Superior temporal gyrus (tissue), 1 donor: ENCODE data around the gene USP2.
"Not testable (repeated sequence)": the region's sequence is repeated elsewhere in the genome, so short reads cannot be mapped to it uniquely, and the experiment has no call there.

Source experiments
- DNase-seq: peaks from one replicate; pipeline ENCODE4 v3.0.0-alpha.2; 2016; ENCODE audit errors: extremely low spot score

The USP2 gene

DNA sequence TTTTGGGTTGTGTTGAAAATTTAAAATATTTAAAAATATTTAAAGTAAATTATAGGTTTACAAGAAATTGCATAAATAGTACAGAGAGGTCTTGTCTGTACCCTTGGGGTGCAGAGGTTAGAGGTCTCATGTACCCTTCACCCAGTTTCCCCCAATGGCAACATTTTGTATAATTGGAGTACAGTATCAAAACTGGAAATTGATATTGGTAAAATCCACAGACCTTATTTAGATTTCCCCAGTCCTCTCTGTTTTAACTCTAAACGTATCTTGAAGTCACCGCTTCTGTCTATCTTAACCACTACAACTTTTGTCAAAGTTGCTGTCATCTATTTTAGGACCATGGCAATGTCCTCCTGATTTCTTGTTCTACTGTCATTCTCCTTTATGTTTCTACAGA is 30.6 kb upstream of the USP2 start:
- no peak for DNase-seq

DNA sequence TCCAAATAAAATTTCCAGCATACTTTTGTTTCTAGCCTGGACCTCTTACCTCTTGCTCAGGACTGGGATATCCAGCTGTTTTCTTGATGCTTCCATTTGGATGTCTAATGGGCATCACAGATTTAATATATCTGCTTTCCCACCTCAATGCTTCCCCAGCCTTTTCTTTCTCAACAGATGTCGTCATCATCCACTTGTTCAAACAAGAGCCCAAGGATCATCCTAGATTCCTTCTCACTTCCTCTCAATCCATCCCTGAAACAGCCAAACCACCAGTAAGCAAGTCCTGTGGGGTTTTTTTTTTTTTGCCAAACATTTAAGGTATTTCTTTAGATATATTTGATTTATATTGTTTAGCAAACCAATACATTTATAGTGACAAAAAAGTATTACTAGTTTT is 29.0 kb upstream of the USP2 start:
- DNase-seq = no peak

DNA sequence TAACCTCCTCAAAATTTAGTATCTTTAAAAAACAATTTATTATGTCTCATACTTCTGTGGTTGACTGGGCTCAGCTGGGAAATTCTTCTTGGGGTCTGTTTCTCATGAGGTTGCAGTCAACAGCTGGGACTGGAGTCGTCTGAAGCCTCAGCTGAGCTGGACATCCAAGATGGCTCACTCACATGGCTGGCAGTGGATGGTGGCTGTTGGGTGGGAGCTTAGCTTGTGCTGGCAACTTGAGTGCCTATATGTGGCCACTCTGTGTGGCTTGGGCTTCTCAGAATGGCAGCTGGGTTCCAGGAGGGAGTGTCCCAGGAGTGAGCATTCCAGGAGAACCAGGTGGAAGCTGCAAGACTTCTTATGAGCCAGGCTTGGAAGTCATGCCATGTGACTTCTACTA is 28.2 kb upstream of the USP2 start:
- DNase-seq = no peak

DNA sequence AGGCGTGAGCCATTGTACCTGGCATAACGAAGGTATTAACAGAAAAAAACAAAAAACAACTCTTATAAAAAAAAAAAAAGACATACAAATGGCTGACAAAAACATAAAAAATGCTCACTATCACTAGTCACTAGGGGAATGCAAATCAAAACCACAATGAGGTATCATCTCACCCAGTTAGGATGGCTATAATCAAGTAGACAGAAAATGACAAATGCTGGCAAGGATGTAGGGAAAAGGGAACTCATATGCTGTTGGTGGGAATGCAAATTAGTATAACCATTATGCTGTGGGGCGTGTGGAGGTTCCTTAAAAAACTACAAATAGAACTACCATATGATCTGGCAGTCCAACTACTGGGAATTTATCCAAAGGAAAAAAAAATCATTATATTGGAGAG is 24.5 kb upstream of the USP2 start:
- no peak for DNase-seq

DNA sequence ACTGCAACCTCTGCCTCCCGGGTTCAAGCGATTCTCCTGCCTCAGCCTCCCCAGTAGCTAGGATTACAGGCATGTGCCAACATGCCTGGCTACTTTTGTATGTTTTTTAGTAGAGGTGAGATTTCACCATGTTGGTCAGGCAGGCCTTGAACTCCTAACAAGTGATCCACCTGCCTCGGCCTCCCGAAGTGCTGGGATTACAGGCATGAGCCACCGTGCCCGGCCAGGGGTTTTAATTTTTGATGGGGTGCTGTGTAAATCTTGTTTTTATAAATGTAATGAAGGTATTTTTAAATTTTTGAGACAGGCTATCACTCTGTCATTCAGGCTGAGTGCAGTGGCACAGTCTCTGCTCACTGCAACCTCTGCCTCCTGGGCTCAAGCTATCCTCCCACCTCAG is 24.0 kb upstream of the USP2 start:
- DNase-seq = not testable (repeated sequence)

DNA sequence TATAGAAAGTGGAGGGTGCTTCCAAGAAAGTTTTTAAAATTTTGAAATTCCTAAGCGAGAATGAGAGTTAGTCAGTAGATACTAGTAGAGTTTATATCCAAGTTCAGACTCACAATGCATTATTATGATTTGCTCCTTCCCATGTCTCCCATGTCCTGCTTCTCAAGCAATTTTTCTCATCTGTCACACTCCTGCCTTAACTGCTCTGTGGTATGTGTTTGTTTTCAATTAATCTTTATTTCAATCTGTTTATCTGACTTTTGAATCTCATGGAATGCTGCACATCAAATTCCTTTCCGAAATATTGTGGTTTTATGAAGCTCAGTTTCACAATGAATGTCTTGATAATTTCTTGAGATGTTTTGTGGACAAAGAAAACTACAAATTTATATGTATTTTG is 23.4 kb upstream of the USP2 start:
- DNase-seq = no peak

DNA sequence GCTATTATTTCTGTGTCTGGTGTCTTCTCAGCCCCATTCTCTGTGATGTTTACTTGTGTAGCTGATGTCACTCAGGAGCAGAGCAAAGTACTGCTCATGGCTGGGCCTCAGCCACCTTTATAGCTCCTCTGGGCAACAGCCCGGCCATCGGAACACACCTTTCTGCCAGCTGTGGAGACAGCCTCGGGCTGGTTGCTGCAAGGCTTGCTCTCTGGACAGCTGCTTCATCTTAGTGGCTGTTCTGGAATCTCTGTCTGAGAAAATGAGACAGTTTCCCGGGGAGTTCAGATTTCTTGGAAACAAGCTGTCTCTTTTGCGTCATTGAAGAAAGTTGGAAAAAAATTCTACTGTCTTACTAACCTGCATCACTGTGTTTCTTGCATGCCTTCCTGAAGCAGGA is 21.5 kb upstream of the USP2 start:
- no peak for DNase-seq

DNA sequence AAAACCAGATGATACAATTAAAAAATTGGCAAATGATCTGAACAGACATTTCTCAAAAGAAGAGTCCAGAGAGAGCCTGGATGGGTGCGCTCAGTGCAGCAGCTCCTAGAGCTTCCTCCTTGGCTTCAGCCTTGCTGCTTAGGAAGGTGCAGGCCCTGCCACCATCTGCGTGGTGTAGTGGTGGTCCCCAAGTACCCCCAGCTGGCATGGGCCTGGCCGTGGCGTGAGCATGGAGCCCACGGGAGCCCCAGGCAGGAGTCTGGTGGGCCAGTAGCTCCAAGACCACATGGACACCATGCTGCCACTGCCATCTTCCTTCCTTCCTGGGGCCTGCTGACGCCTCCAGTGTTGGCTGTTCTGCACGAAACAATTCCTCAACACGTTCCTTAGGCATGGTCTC is 21.0 kb upstream of the USP2 start:
- DNase-seq = no peak

DNA sequence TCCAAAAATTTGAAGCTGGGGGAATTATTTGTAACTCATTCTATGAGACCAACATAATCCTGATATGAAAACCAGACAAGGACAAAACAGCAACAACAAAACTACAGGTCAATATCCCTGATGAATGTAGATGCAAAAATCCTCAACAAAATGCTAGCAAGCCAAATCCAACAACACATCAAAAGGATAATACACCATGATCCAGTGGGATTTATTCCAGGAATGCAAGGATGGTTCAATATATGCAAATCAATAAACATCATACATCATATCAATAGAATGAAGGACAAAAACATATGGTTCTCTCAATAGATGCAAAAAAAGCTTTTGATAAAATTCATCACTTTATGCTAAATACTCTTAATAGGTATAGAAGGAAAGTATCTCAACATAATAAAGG is 19.4 kb upstream of the USP2 start:
- DNase-seq = no peak

DNA sequence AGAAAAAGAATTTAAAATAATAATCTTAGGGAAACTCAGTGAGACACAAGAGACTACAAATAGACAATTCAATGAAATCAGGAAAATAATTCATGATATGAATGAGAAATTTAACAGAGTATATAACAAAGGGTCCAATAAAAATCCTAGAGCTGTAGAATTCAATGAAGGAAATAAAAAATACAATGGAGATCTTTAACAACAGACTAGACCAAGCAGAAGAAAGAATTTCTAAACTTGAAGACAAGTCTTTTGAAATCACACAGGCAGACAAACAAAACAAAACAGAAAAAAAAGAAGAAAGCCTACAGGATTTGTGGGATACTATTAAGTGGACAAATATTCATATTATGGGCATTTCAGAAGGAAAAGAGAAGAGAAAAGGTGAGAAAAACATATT is 16.2 kb upstream of the USP2 start:
- no peak for DNase-seq

DNA sequence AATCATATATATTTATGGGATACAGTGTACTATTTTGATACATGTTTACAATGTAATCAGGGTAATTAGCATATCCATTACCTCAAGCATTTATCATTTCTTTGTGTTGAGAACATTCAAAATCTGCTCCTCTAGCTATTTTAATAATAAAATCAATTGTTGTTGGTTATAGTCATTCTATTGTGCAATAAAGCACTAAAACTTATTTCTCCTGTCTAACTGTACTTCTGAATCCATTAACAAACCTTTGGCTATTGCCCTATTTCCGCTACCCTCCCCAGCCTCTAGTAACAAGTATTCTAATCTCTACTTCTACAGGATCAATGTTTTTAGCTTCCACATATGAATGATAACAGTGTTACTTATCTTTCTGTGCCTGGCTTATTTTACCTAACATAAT is 15.3 kb upstream of the USP2 start:
- DNase-seq = no peak

DNA sequence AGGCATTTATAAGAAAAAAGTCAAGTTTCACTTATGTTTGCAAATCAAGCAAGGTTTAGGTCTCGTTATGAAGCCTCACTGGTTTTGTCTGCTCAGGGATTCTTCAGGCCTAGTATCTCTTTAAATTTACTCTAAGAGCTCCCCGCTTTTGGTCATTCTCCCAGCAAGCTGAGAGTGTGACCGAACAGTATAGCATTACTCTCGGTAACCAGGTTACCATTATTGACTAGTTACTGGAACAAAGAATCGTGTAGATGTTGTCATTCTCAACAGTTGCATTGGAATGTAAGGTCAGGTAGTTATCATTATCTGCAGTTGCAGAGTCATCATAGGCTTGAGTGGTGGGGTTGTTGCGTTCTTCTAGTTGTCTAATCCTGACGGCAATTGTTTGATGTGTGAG is 9.8 kb upstream of the USP2 start:
- DNase-seq = no peak

DNA sequence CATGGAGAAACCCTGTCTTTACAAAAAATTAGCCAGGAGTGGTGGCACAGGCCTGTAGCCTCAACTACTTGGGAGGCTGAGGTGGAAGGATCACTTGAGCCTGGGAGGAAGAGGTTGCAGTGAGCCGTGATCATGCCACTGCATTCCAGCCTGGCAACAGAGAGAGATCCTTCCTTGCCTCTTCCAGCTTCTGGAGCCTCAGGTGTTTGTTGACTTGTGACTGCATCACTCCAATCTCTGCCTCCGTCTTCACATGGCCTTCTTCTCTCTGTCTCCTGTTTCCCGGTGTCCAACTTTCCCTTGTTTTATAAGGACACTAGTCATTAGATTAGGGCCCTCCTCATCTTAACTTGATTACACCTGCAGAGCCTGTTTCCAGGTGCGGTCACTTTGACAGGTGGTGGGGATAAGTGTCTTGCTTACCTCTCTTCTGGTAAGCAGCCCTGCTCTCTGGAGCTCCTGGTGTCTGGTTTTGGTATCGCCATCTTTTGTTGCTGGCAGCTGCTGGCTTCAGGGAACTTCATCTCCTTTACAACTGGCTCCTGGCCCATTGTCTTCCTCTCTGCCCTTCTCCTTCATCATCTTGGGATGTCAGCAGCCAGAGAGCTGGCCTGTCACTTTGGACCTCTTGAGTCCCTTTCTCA is 8.2 kb upstream of the USP2 start:
- DNase-seq = no peak

DNA sequence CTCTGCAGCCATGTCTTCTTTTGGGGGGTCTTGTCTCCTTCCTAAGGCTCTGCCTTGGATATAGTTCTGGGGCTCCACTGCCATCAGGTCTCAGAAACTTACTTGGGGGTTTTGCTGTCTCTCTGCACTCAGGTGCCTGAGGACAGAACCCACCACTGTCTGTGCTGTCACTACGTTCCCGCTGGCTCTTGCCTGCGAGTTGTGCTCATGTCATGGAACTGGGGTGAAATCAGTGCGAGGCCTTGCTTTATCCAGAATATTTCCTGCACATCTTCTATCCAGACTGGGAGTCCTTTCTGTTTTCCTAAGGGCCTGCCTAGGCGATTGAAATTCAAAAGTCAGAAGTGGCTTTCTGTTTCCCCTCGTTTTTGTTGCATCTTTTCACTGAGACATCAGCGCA is 6.6 kb upstream of the USP2 start:
- DNase-seq = no peak

DNA sequence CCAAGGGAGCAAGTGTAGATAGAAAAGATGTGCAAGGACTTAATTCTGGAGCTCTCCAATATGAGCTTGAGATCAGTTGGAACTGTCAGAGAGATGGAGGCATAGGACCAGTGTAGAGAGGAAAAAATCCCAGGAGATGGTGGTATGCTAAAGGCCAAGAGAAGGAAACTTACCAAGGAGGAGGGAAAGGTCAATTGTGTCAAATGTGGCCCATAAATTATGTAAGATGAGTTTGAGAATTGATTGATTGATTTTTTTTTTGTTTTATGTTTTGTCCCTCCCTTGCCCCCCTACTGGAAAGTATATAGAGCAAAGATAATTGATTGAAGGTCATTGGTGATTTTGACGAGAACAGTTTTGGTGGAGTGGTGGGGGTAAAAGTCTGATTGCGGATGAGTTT is 2.8 kb upstream of the USP2 start:
- no peak for DNase-seq

DNA sequence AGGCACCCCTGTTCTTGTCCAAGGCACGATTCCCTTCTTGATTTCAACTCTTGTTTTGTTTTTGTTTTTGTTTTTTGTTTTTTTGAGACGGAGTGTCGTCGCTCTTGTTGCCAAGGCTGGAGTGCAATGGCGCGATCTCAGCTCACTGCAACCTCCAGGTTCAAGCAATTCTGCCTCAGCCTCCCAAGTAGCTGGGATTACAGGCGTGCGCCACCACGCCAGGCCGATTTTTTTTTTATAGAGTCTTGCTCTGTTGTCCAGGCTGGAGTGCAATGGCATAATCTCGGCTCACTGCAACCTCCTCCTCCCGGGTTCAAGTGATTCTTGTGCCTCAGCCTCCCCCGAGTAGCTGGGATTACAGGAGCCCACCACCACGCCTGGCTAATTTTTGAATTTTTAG is 1.0 kb upstream of the USP2 start:
- DNase-seq = not testable (repeated sequence)

DNA sequence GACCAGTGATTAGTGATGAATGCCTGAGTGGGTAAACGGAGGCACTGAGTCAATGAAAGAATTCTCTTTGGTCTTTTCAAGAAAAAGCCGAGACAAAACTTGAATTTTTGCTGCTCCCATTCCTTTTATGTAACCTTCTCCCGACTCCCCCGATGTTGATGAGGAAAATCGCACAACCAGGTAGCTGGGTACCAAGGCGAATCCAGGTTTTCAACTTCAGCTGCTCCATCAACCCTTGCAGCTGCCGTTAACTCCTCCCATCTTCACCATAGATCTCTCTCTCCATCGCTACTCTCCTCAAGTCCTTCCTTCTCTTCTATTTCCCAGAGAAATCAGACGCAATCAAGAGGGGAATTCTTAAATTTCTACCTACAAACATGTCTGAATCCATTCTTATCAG is 611 bp upstream of the USP2 start:
- DNase-seq = no peak

DNA sequence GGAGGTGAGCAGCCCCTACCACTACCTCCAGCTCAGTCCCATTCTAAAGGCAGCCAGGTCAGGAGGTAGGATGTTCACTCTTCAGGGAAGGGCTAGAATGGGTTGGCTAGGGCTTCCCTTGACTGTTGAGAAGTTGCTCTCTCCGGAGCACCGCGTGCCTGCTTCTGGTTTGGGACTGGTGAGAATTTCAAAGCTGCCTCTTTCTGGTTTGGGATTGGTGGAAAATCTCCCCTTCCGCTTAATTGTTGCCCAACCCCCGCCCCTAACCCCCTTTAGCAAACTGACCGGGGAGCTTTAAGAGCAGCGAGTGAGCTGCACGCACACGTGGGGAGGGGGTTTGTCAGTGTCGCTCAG is 686 bp downstream of the USP2 start:
- peak; percentile 25 for DNase-seq

DNA sequence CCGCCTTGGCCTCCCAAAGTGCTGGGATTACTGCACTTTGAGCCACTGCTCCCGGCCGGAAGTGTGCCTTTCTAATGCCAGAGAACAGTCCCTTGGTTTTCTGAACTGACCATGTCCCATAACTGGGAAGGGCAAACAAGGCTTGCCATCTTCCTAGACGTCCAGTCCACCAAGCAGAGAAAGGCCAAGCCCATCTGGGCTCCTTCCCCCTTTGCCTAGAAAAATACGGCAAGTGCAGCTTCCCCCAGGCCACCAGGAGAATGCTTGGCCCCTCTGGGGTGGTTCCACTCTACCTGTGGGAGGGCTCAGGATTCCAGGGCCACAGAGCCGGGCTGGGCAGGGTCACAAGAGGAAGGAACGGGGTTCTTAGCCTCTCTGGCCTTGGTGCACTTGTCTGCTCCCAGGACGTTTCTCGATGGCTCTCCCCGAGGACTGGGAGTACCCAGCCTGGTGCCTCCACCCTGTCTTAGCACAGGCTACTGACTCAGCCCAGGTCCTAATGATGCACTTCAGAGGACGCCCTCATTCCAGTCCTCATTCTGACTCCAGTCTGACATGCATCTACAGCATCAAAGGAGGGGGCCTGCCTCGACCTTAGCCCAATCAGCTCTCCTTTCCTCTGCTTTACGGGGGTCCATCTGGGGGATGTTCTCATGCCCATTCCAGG is 1.2 kb downstream of the USP2 start:
- no peak for DNase-seq

DNA sequence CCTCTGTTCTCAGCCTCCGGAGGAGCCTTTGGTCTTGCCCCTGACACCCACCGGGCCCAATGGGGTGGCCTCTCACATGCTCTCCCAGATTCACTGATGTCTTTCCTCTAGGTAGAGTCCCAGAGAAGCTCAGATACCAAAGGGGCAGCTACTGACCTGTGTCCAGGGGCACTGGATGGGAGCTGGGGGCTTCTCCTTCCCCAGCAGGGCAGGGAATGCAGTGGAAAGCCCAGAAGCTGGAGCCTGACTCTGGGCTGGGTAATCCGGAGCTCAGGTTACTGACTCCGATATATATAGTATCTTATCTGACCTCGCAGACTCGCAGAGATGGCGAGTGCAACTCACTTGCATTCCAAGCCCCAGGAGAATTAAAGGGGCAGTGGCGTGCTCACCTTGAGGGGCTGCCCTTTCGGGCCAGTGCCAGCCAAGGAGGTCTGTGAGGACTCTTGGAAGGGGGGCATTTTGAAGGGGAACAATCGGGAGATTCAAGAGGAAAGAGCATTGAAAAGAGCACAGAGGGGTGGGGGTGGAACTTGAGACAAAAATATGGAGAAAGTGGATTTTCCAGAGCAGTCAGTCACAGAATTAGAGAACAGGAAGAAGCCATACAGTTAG is 2.5 kb downstream of the USP2 start:
- DNase-seq = no peak

DNA sequence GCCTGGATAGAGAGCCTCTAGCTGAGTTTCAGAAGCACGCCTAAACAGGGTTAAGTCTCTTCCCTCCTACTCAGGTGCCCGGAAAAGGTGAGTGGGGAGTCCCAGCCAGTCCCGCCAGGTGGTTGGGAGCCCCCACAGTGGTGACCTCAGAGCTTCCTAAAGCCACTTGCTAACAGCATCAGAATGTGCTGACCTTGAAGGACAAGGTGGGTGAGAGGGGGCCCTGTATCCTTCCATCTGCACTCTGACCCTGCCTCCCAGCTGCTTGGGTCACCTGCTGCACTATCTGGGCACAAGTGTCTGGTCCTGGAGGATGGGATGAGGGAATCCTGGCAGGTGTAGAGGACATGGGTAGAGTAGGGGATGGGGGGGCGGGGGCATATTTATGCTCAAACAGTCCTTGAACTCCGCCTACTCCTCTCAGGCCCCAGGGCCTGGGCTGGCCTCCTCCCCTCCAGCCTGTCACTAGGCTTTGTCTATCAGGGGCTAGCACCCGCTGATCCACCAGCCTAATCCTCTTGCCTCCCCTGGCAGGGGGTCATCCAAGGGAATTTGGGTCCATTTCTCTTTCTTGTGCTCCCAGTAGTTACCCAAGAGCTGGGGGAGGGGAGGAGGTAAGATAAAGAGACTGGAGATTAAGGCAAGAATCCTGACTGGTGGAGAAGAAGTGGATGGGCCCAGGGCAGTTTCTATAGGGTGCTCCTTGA is 3.4 kb downstream of the USP2 start:
- no peak for DNase-seq

DNA sequence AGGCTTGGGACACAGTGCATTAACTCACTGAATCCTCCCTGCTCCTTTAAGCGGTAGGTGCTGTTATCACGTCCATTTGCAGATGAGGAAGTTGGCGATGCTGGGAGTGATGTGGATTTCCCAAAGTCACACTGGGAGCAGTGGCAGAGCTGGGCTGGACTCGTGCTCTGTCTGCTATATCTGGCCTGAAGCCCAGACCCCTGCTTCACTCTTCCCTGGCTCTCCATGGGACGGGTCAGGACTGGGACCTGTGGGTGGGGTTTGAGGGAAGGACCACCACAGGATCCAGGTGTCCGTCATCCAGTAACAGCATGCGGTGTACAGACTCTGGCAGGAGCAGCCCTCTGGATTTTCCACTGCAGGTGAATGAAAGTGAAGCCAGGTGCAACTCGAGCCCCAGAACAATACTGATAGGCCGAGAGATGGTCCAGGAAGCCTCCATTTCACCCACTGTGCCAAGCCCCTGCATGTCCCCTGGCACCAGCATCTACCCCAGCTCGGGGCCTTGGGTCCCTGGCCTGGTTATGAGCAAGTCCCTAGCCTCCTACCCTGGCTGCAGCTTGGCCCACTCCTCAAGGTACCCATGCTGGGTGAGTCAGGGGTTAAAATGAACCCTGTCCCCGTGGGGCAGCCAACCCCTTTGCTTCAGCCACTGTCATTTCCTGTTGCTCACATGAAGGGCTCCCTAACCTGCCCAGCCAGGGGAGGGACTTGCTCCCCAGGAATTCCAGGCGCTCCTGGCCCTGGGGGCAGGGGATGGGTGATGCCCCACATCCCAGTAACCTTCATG is 4.2 kb downstream of the USP2 start:
- no peak for DNase-seq
